Mucosa of descending colon (tissue), 3 donors: Measurements from ENCODE around the gene ASS1. TPM values are rescaled to one million over a fixed set of nuclear protein-coding genes. Genes with fewer than 3 reads are reported as not detected.

Experiments
- ATAC-seq: fragments of 200-7000 bp; cut with Tn5 transposase; one replicate; pipeline ENCODE4 v1.9.1; 2020; ENCODE audit warnings: mild to moderate bottlenecking, moderate library complexity
- DNase-seq, 3 donors: peaks; one replicate each; pipeline ENCODE4 v3.0.0-alpha.2; 2020
- H3K36me3 ChIP-seq: fragments of 200-600 bp; one replicate; pipeline ENCODE4 v1.8.0; 2021; ENCODE audit warnings: low read depth, mild to moderate bottlenecking
- H3K4me1 ChIP-seq: fragments of 200-600 bp; one replicate; pipeline ENCODE4 v1.8.0; 2021; ENCODE audit warnings: low read depth, mild to moderate bottlenecking
- H3K4me3 ChIP-seq: fragments of 200-600 bp; one replicate; pipeline ENCODE4 v1.8.0; 2021; ENCODE audit warnings: mild to moderate bottlenecking
- H3K9me3 ChIP-seq: fragments of 200-600 bp; one replicate; pipeline ENCODE4 v1.8.0; 2021; ENCODE audit warnings: mild to moderate bottlenecking
- CTCF ChIP-seq: fragments of 200-600 bp; IDR thresholded peaks from one replicate; pipeline ENCODE4 v1.8.0; 2022; ENCODE audit warnings: antibody characterized with exemption, mild to moderate bottlenecking
- intact Hi-C, 2 donors: fragments of 100-400 bp; cut with DNase I in 1 of 2; cut with micrococcal nuclease in 1 of 2; formaldehyde crosslinking; loops; one replicate each; pipeline versions ENCODE4 v1.11.0 to v1.11.1; 2022; cut with DNase I, micrococcal nuclease
- total RNA-seq, 3 donors: library from RNA; stranded (reverse); fragmentation: NEBNext Ultra II Directional in 2 of 3; extraction: Animal tissue kit (Norgen Biotek cat#: 25700) in 2 of 3; gene quantifications; one replicate each; pipeline versions ENCODE4 v1.2.1 to v1.2.4, GENCODE V29; 2021 to 2023
- donor health status: DM: no; HTN: no; CAD: no; lungs with moderate emphysema.
- donor health status: DM: no; HTN: no; CAD: no.
- donor health status: DM: no; HTN: yes; CAD: no.

Gene ASS1
- total RNA-seq, 3 donors from 2014 or later, result 221 to 410 (median 408) TPM

GRCh38 chr9:130459151-130459550 is 14.4 kb downstream of the ASS1 start:
- no peaks in the 10 kb centered on the region for H3K4me1 ChIP-seq
- no peaks in the 10 kb centered on the region for H3K9me3 ChIP-seq
- no peak overlapping the region for H3K4me3 ChIP-seq
- ATAC-seq, result no peak
- no peak for DNase-seq
- H3K36me3 ChIP-seq, result no peaks in the 10 kb centered on the region
- no peak for TF ChIP-seq CTCF
- intact Hi-C loops, result loop anchor here in 1 of 2 donors (5.0 kb wide), 1 partner anchor 223 kb away; no protein-coding TSS in a partner anchor

- Histone ChIP-seq H3K9me3 (no peaks in the 10 kb centered on the region), H3K4me3 (no peak overlapping the region), H3K36me3 (no peaks in the 10 kb centered on the region), H3K4me1 (no peaks in the 10 kb centered on the region)
- intact Hi-C loops, result loop anchor here (5.0 kb wide), 1 partner anchor 222 kb away; no protein-coding TSS in a partner anchor
- TF ChIP-seq CTCF, result no peak
- ATAC-seq, result no peak
- no peak for DNase-seq
Measured at GRCh38 chr9:130459941-130460669, 15.3 kb downstream of the ASS1 start.

- peak; percentile 80 for TF ChIP-seq CTCF
- ATAC-seq, result peak; percentile 67
- no peak overlapping the region for H3K4me3 ChIP-seq
- no peaks in the 10 kb centered on the region for H3K36me3 ChIP-seq
- DNase-seq, result peak in 2 of 3 donors; percentile 73 to 74
- intact Hi-C loops, result loop anchor here in 1 of 2 donors (5.0 kb wide), 1 partner anchor 221 kb away; no protein-coding TSS in a partner anchor
- no peaks in the 10 kb centered on the region for H3K9me3 ChIP-seq
- H3K4me1 ChIP-seq, result no peaks in the 10 kb centered on the region
Measured at GRCh38 chr9:130461218-130461630, 16.5 kb downstream of the ASS1 start.

GRCh38 chr9:130461731-130462130 is 17.0 kb downstream of the ASS1 start:
- ATAC-seq, result no peak
- no peak for DNase-seq
- no peaks in the 10 kb centered on the region for H3K36me3 ChIP-seq

More at GRCh38 chr9:130461731-130462130, 17.0 kb downstream of the ASS1 start:
- H3K9me3 ChIP-seq, result no peaks in the 10 kb centered on the region
- H3K4me3 ChIP-seq, result no peak overlapping the region
- no peak for TF ChIP-seq CTCF
- intact Hi-C loops, result loop anchor here in 1 of 2 donors (5.0 kb wide), 1 partner anchor 221 kb away; no protein-coding TSS in a partner anchor
- no peaks in the 10 kb centered on the region for H3K4me1 ChIP-seq
